Ramos (cell line): ENCODE measurements around the gene ZNF281.
"Not testable (repeated sequence)": the region's sequence is repeated elsewhere in the genome, so short reads cannot be mapped to it uniquely, and the experiment has no call there.

ENCODE experiments used
- in situ Hi-C: fragments of 300-500 bp; cut with MboI; formaldehyde crosslinking; loops from one replicate; pipeline ENCODE4 v1.14.3; 2022; ENCODE audit warnings: low sequenced_read_pairs; ENCODE audit not compliant: unreplicated experiment

Gene ZNF281

GRCh38 chr1:200409761-200410565 lies at the start of gene ZNF281:
Gene ZNF281 (minus strand): TSS chr1:200410036. CDS start chr1:200409705, 331 bp downstream.
- in situ Hi-C loops, result no loop called here

- in situ Hi-C loops, result no loop called here
Measured at GRCh38 chr1:200458780-200459179, 48.9 kb upstream of the ZNF281 start.

GRCh38 chr1:200457810-200458209 lies 48.0 kb upstream of the ZNF281 start:
- in situ Hi-C loops, result no loop called here

GRCh38 chr1:200454425-200454824 lies 44.6 kb upstream of the ZNF281 start:
- in situ Hi-C loops, result no loop called here

GRCh38 chr1:200453553-200453905 lies 43.7 kb upstream of the ZNF281 start:
- in situ Hi-C loops, result no loop called here

GRCh38 chr1:200452850-200453552 lies 43.2 kb upstream of the ZNF281 start:
- in situ Hi-C loops, result no loop called here

- in situ Hi-C loops, result no loop called here
Measured at GRCh38 chr1:200448034-200448762, 38.4 kb upstream of the ZNF281 start.

GRCh38 chr1:200445213-200445612 lies 35.4 kb upstream of the ZNF281 start:
- in situ Hi-C loops, result no loop called here

GRCh38 chr1:200444478-200444877 lies 34.6 kb upstream of the ZNF281 start:
- in situ Hi-C loops, result no loop called here

GRCh38 chr1:200443860-200444259 lies 34.0 kb upstream of the ZNF281 start:
- in situ Hi-C loops, result no loop called here

GRCh38 chr1:200442537-200443156 lies 32.8 kb upstream of the ZNF281 start:
- in situ Hi-C loops, result no loop called here

- in situ Hi-C loops, result no loop called here
Measured at GRCh38 chr1:200442023-200442422, 32.2 kb upstream of the ZNF281 start.

- in situ Hi-C loops, result no loop called here
Measured at GRCh38 chr1:200438911-200439310, 29.1 kb upstream of the ZNF281 start.

GRCh38 chr1:200438413-200438812 lies 28.6 kb upstream of the ZNF281 start:
- in situ Hi-C loops, result not testable (repeated sequence)

- in situ Hi-C loops, result no loop called here
Measured at GRCh38 chr1:200437556-200438203, 27.8 kb upstream of the ZNF281 start.

GRCh38 chr1:200437088-200437487 lies 27.3 kb upstream of the ZNF281 start:
- in situ Hi-C loops, result no loop called here

GRCh38 chr1:200436436-200436835 lies 26.6 kb upstream of the ZNF281 start:
- in situ Hi-C loops, result no loop called here

- in situ Hi-C loops, result no loop called here
Measured at GRCh38 chr1:200435200-200435780, 25.5 kb upstream of the ZNF281 start.

GRCh38 chr1:200433586-200433985 lies 23.8 kb upstream of the ZNF281 start:
- in situ Hi-C loops, result no loop called here

- in situ Hi-C loops, result no loop called here
Measured at GRCh38 chr1:200432586-200432985, 22.8 kb upstream of the ZNF281 start.
